ENCODE results near the gene ISX.

The ISX gene

DNA sequence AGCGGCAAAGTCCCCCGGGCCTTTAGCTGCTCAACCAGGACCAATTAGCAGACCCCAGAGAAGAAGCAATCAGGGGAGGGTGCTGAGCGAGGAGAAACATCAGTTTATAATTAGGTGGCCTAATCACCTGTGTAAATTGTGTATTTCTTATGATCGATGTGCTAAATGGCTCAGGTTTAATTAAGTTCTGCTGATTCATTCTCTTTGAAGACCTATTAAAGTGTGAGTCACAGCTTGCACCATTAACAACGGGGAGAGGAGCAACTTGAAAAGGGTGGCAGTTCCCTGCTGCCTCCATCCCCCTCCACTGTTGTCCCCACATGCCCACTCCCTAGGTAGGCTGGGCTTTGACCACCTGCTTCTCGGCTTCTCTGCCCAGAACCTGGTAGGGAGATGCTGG lies 10.7 kb downstream of the ISX start:
- Histone ChIP-seq H3K27ac (ENCODE audit: low read length) (no peak overlapping the region), H3K9me3 (ENCODE audit: control insufficient read depth, low read depth, low read length) (no peaks in the 10 kb centered on the region), H3K9ac (ENCODE audit: low read length) (no peak overlapping the region), H3K4me1 (ENCODE audit: control insufficient read depth, low read depth, low read length) (no peaks in the 10 kb centered on the region), H3K36me3 (ENCODE audit: control insufficient read depth, low read depth, low read length) (no peaks in the 10 kb centered on the region), H3K4me3 (ENCODE audit: low read length) (no peak overlapping the region), H3K27me3 (ENCODE audit: control insufficient read depth, insufficient read depth, low read length) (no peaks in the 10 kb centered on the region)

DNA sequence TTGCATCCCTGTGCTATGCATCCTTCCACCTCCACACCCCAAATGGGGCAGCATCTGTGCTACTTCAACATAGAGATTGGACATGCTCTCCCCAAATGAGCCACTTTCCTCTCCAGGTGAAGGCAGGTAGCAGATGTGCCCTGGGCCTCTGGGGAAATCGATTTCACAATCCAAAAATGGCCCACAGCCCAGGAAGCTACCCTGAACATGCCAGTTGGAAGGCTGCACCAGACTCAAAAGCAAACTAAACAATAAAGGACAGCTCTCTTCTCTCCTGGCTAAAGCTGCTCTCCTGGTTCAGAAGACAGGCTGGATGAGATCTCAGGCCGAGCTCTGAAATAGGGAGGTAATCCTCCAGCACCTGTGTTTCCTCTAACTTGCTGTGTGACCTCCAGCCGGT lies 19.7 kb downstream of the ISX start:
- no peaks in the 10 kb centered on the region for H3K36me3 ChIP-seq (ENCODE audit: control insufficient read depth, low read depth, low read length)
- H3K4me1 ChIP-seq (ENCODE audit: control insufficient read depth, low read depth, low read length), result no peaks in the 10 kb centered on the region
- no peak overlapping the region for H3K4me3 ChIP-seq (ENCODE audit: low read length)
- H3K9me3 ChIP-seq (ENCODE audit: control insufficient read depth, low read depth, low read length), result peaks cover 4% of the 10 kb centered on the region
- no peaks in the 10 kb centered on the region for H3K27me3 ChIP-seq (ENCODE audit: control insufficient read depth, insufficient read depth, low read length)
- H3K27ac ChIP-seq (ENCODE audit: low read length), result no peak overlapping the region
- no peak overlapping the region for H3K9ac ChIP-seq (ENCODE audit: low read length)

DNA sequence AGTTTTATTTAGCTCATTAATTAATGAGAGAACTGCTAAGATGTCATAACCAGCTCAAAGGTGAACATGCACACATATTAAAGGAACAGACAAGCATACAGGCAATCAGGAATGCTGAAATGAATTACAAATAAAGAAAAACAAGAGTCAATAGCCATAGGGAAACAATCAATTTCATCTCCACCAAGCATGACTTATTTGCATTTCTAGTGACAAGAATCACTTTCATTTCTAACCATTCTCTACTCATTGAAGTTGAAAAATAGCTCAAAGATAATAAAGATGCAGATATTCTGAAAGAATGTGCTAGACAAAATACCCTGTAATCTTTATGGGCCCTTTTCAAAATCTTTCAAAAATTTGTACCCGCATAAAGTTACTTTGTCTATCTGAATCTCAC lies 23.2 kb downstream of the ISX start:
- H3K4me1 ChIP-seq (ENCODE audit: control insufficient read depth, low read depth, low read length), result no peaks in the 10 kb centered on the region
- H3K9ac ChIP-seq (ENCODE audit: low read length), result no peak overlapping the region
- no peaks in the 10 kb centered on the region for H3K36me3 ChIP-seq (ENCODE audit: control insufficient read depth, low read depth, low read length)
- H3K9me3 ChIP-seq (ENCODE audit: control insufficient read depth, low read depth, low read length), result peaks cover 4% of the 10 kb centered on the region
- no peak overlapping the region for H3K4me3 ChIP-seq (ENCODE audit: low read length)
- no peaks in the 10 kb centered on the region for H3K27me3 ChIP-seq (ENCODE audit: control insufficient read depth, insufficient read depth, low read length)
- H3K27ac ChIP-seq (ENCODE audit: low read length), result no peak overlapping the region

DNA sequence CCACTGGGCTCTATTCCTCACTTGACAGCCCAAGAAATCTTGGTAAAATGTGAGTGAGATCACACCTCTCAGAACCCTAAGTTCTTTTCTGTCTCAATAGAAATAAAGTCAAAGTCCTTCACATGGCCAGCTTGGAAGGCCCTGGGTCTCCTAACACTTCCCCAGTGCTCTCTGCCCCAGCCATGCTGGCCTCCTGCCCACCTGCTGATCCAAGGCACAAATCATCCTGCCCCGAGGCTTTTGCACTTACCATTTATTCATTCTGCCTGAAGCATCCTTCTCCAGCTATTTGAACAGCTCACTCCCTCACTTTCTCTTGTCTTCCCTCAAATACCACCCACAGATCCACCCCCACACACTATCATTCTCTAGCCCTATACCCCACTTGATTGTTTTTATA lies 26.4 kb downstream of the ISX start:
- no peak overlapping the region for H3K4me3 ChIP-seq (ENCODE audit: low read length)
- H3K4me1 ChIP-seq (ENCODE audit: control insufficient read depth, low read depth, low read length), result no peaks in the 10 kb centered on the region

DNA sequence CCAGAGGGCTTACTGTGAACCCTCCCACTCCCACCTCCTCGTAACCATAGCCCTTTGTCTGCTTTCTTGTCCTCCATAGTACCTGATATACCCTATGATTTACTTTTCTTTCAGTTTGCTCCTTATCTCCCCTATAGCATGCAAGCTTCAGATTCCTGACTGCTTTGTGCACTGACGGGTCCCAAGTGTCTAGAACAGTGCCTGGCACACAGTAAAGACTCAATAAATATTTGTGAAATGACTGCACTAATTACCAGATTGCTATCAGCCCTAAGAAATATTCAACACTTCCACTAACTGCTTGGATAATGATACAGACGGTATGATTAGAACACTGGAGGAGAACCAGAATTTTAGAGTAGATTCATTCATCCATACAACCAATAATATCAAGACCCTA lies 33.0 kb downstream of the ISX start:
- Histone ChIP-seq H3K36me3 (ENCODE audit: control insufficient read depth, low read depth, low read length) (no peaks in the 10 kb centered on the region), H3K27me3 (ENCODE audit: control insufficient read depth, insufficient read depth, low read length) (no peaks in the 10 kb centered on the region), H3K9me3 (ENCODE audit: control insufficient read depth, low read depth, low read length) (no peaks in the 10 kb centered on the region), H3K27ac (ENCODE audit: low read length) (no peak overlapping the region), H3K4me3 (ENCODE audit: low read length) (no peak overlapping the region), H3K4me1 (ENCODE audit: control insufficient read depth, low read depth, low read length) (no peaks in the 10 kb centered on the region), H3K9ac (ENCODE audit: low read length) (no peak overlapping the region)

More for the DNA sequence above, 26.4 kb downstream of the ISX start:
- Histone ChIP-seq H3K36me3 (ENCODE audit: control insufficient read depth, low read depth, low read length) (no peaks in the 10 kb centered on the region), H3K9me3 (ENCODE audit: control insufficient read depth, low read depth, low read length) (peaks cover 4% of the 10 kb centered on the region), H3K27me3 (ENCODE audit: control insufficient read depth, insufficient read depth, low read length) (no peaks in the 10 kb centered on the region), H3K9ac (ENCODE audit: low read length) (no peak overlapping the region), H3K27ac (ENCODE audit: low read length) (no peak overlapping the region)

DNA sequence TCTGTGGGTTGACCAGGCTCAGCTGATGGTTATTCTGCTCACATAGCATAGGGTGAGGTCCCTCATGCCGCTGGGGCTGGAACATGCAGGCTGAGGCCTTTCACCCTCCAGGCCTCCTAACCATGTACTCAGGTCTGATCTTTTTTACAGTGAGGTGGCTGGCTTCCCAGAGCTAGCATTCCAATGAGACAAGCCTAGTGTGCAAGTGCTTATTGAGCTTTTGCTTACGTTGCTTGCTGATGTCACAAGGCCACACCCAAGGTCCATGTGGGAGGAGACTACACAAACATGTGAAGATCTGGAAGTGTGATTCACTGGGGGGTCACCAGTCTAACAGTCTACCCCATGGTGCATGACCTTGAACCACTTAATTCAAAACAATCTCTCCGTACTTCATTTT lies 33.9 kb downstream of the ISX start:
- no peak overlapping the region for H3K27ac ChIP-seq (ENCODE audit: low read length)
- no peaks in the 10 kb centered on the region for H3K4me1 ChIP-seq (ENCODE audit: control insufficient read depth, low read depth, low read length)
- H3K9ac ChIP-seq (ENCODE audit: low read length), result no peak overlapping the region
- H3K36me3 ChIP-seq (ENCODE audit: control insufficient read depth, low read depth, low read length), result no peaks in the 10 kb centered on the region
- H3K4me3 ChIP-seq (ENCODE audit: low read length), result no peak overlapping the region
- no peaks in the 10 kb centered on the region for H3K27me3 ChIP-seq (ENCODE audit: control insufficient read depth, insufficient read depth, low read length)
- no peaks in the 10 kb centered on the region for H3K9me3 ChIP-seq (ENCODE audit: control insufficient read depth, low read depth, low read length)

DNA sequence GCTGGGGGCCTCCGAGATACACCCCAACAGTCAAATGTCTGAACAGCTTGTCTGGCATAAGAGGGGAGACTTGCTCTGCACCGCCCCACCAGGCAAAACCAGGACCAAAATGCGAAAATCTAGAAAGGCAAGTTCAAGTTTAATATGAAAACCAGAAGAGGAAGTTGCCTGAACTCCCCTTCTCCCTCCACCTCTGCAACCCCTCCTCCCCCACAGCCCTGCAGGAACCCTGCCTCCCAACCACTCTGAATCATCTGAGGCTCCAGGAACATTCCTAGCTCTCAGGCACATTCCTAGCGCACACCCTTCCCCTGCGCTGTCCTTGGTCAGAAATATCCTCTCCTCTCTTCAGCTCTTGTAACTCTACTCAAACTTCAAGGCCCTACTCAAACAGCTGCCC lies 36.7 kb downstream of the ISX start:
- H3K9me3 ChIP-seq (ENCODE audit: control insufficient read depth, low read depth, low read length), result no peaks in the 10 kb centered on the region
- no peaks in the 10 kb centered on the region for H3K27me3 ChIP-seq (ENCODE audit: control insufficient read depth, insufficient read depth, low read length)
- no peak overlapping the region for H3K9ac ChIP-seq (ENCODE audit: low read length)
- no peak overlapping the region for H3K4me3 ChIP-seq (ENCODE audit: low read length)
- H3K4me1 ChIP-seq (ENCODE audit: control insufficient read depth, low read depth, low read length), result no peaks in the 10 kb centered on the region
- no peaks in the 10 kb centered on the region for H3K36me3 ChIP-seq (ENCODE audit: control insufficient read depth, low read depth, low read length)
- H3K27ac ChIP-seq (ENCODE audit: low read length), result no peak overlapping the region

DNA sequence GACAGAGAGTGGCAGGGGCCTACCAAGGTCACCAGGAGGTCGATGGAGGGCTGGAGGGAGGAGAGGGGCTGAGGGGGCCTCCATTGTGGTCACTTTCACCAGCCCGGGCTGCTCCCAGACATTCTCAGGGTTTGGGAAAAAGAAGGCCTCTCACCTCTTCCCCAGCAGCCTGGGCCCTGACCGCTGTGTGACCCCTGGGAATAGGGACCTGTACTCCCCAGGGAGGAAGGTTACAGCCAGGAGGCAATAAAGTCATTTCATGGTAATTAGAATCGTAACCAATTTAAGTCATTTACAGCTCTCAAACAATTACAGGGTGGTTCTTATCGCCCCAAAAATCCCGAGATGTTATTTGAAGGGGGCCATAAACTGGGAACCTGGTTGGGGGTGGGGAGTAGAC lies 37.8 kb downstream of the ISX start:
- Histone ChIP-seq H3K27me3 (ENCODE audit: control insufficient read depth, insufficient read depth, low read length) (no peaks in the 10 kb centered on the region), H3K4me3 (ENCODE audit: low read length) (no peak overlapping the region), H3K27ac (ENCODE audit: low read length) (no peak overlapping the region), H3K9me3 (ENCODE audit: control insufficient read depth, low read depth, low read length) (no peaks in the 10 kb centered on the region), H3K9ac (ENCODE audit: low read length) (no peak overlapping the region), H3K4me1 (ENCODE audit: control insufficient read depth, low read depth, low read length) (no peaks in the 10 kb centered on the region), H3K36me3 (ENCODE audit: control insufficient read depth, low read depth, low read length) (no peaks in the 10 kb centered on the region)

DNA sequence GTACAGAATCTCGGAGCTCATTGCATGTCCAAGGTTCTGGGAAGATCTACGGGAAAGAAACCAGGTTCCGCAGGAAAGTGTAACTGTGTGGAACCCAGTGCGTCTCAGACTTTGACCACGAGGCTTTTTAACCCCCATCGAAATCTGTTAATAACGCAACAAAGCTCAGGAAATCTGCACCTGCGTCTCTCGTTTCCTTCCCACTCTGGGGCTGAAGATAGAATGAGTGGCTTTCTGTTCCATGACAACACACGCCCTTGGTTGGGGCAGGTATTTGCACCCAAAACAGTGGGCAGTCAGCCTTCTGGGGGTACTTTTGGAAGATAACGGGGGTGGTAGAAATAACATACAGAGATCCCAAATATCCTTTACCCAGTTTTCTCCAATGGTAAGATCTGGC lies 38.5 kb downstream of the ISX start:
- Histone ChIP-seq H3K27ac (ENCODE audit: low read length) (no peak overlapping the region), H3K27me3 (ENCODE audit: control insufficient read depth, insufficient read depth, low read length) (no peaks in the 10 kb centered on the region), H3K9me3 (ENCODE audit: control insufficient read depth, low read depth, low read length) (no peaks in the 10 kb centered on the region), H3K4me3 (ENCODE audit: low read length) (no peak overlapping the region), H3K4me1 (ENCODE audit: control insufficient read depth, low read depth, low read length) (no peaks in the 10 kb centered on the region), H3K36me3 (ENCODE audit: control insufficient read depth, low read depth, low read length) (no peaks in the 10 kb centered on the region), H3K9ac (ENCODE audit: low read length) (no peak overlapping the region)

DNA sequence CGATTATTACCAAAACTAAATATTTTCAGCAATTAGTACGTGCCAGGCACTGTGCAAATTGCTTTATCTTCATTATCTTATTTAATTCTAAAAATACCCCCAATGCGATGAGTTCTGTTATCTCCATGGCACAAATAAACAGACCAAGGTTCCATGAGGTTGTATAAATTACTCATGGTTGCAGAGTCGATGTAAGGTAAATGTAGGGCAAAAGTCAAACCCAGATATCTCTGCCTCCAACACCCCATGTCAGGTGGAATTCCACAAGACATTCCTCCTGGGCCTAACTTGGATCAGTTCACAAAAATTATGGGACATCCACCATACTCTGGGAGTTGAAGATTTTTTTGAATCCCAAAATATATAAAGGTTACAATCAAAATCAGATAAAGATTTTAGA lies 43.7 kb downstream of the ISX start:
- Histone ChIP-seq H3K9me3 (ENCODE audit: control insufficient read depth, low read depth, low read length) (no peaks in the 10 kb centered on the region), H3K36me3 (ENCODE audit: control insufficient read depth, low read depth, low read length) (no peaks in the 10 kb centered on the region)

DNA sequence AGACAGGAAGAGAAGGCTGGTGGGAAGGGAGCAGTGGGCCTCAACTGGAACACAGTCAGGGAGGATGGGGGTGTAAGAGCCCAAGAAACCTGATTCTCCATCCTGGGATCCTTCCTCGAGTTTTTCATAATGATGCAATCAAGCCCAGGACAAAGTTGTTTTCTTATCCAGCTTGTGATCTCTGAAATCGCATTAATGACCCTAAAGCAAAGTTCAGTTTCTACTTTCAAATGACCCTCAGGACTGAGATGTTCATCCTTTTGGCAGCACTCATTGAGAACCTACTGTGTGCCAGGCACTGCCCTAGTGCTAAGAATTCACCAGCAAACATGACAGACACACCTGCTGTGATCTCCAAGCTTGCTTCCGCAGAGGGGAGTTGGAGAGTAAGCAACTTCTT lies 45.3 kb downstream of the ISX start:
- Histone ChIP-seq H3K9ac (ENCODE audit: low read length) (no peak overlapping the region), H3K4me1 (ENCODE audit: control insufficient read depth, low read depth, low read length) (no peaks in the 10 kb centered on the region), H3K36me3 (ENCODE audit: control insufficient read depth, low read depth, low read length) (no peaks in the 10 kb centered on the region), H3K9me3 (ENCODE audit: control insufficient read depth, low read depth, low read length) (no peaks in the 10 kb centered on the region), H3K27ac (ENCODE audit: low read length) (no peak overlapping the region), H3K4me3 (ENCODE audit: low read length) (no peak overlapping the region), H3K27me3 (ENCODE audit: control insufficient read depth, insufficient read depth, low read length) (no peaks in the 10 kb centered on the region)

More for the DNA sequence above, 43.7 kb downstream of the ISX start:
- no peaks in the 10 kb centered on the region for H3K4me1 ChIP-seq (ENCODE audit: control insufficient read depth, low read depth, low read length)
- no peak overlapping the region for H3K27ac ChIP-seq (ENCODE audit: low read length)
- no peak overlapping the region for H3K9ac ChIP-seq (ENCODE audit: low read length)
- no peak overlapping the region for H3K4me3 ChIP-seq (ENCODE audit: low read length)
- H3K27me3 ChIP-seq (ENCODE audit: control insufficient read depth, insufficient read depth, low read length), result no peaks in the 10 kb centered on the region

DNA sequence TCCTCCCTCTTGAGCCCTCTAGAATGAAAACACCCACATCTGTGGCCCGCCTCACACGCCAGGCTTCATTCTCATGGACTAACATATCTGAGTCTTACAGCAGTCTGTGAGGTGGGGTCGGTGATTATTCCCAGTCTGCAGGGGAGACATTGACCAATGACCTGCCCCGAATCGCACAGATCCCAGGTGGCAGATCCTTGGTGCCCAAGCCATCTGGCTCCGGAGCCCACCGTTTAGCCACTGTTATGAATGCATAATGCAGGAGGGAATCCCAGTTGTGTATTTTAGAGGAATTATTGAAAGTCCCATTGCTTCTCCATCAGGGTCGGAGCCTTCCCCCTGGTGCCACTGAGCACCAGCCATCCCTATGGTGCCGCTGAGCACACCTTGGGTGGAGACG lies 47.4 kb downstream of the ISX start:
- H3K4me3 ChIP-seq (ENCODE audit: low read length), result no peak overlapping the region
- H3K36me3 ChIP-seq (ENCODE audit: control insufficient read depth, low read depth, low read length), result no peaks in the 10 kb centered on the region
- no peaks in the 10 kb centered on the region for H3K9me3 ChIP-seq (ENCODE audit: control insufficient read depth, low read depth, low read length)
- H3K9ac ChIP-seq (ENCODE audit: low read length), result no peak overlapping the region
- H3K4me1 ChIP-seq (ENCODE audit: control insufficient read depth, low read depth, low read length), result no peaks in the 10 kb centered on the region
- H3K27ac ChIP-seq (ENCODE audit: low read length), result no peak overlapping the region
- H3K27me3 ChIP-seq (ENCODE audit: control insufficient read depth, insufficient read depth, low read length), result no peaks in the 10 kb centered on the region

All from iPS-18a (cell line).